ENCODE data around the gene CARS1.
A peak's percentile ranks its signal among the peaks of the same experiment; 100 is the strongest.

Gene CARS1

DNA sequence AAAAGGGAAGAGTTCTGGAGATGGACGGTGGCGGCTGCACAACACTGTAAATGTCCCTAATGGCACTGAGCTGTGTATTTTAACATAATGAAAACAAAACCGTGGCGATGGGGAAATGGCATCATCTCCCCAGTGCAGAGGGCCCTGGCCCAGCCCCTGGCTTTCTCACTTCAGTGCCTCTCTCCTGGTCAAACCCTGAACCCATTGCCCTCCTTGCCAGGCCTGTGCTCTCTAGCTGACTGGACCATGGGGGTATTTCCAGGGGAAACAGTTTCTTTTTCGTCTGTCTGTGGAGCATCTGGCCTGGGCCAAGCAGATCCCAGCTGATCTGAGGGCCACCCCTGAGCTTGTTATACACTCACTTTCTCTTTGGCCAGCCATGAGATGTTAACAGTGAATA lies 47.7 kb downstream of the CARS1 start:
- H2AFZ ChIP-seq (ENCODE audit: low read depth), result no peak overlapping the region
- no peaks in the 10 kb centered on the region for H3K79me2 ChIP-seq (ENCODE audit: insufficient read depth, low read depth)
- H3K27me3 ChIP-seq (ENCODE audit: insufficient read depth, low read depth), result no peaks in the 10 kb centered on the region
- H3K9ac ChIP-seq, result no peak overlapping the region
- no peak overlapping the region for H3K4me3 ChIP-seq (IDR thresholded peaks at IDR 0.05; ENCODE audit: insufficient read depth, low read depth, low read length)
- no peaks in the 10 kb centered on the region for H3K36me3 ChIP-seq (ENCODE audit: insufficient read depth)
- TF ChIP-seq CTCF (conservative IDR thresholded peaks at IDR 0.05; ENCODE audit: low read depth, low read length), result no peak
- no peaks in the 10 kb centered on the region for H4K20me1 ChIP-seq (ENCODE audit: insufficient read depth)
- peak overlapping the region; percentile 57 for H3K27ac ChIP-seq
- H3K4me1 ChIP-seq (ENCODE audit: low read depth, poor library complexity, severe bottlenecking), result peaks cover 58% of the 10 kb centered on the region
- peak overlapping the region; percentile 79; the same call in 1 of the 2 replicates for H3K4me2 ChIP-seq

DNA sequence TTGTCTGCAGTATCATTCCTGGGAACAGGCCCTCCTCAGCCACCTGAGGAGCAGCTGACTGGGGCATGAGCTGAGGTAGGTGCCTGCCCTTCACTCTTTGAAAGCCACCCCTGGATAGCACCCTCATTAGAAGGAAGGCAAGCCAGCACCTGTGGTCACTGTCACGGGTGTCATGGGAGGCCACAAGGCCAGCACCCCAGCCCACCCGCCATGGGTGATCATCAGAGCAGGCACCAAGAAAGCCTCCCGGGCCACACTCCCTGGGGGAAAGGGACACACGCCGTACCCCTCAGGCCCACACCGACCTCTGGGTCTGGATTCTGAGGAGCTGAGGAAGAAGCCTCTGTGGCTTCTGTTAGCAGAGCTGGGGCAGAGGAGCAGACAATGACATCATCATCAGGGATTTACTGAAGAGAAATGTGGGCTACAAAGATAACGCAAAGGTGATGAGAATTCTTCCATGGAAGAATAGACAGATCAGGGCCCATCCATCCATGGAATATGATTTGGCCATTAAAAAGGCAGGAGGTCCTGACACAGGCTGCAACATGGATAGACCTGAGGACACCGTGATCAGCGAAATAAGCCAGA lies 48.4 kb downstream of the CARS1 start:
- Histone ChIP-seq H3K9ac (no peak overlapping the region), H3K36me3 (ENCODE audit: insufficient read depth) (no peaks in the 10 kb centered on the region), H3K4me1 (ENCODE audit: low read depth, poor library complexity, severe bottlenecking) (peaks cover 52% of the 10 kb centered on the region), H3K4me2 (peak overlapping the region; percentile 79; the same call in 1 of the 2 replicates), H4K20me1 (ENCODE audit: insufficient read depth) (no peaks in the 10 kb centered on the region), H3K4me3 (IDR thresholded peaks at IDR 0.05; ENCODE audit: insufficient read depth, low read depth, low read length) (no peak overlapping the region), H2AFZ (ENCODE audit: low read depth) (no peak overlapping the region), H3K27ac (peak overlapping the region; percentile 57; the same call in 1 of the 2 replicates), H3K27me3 (ENCODE audit: insufficient read depth, low read depth) (no peaks in the 10 kb centered on the region), H3K79me2 (ENCODE audit: insufficient read depth, low read depth) (no peaks in the 10 kb centered on the region)
- TF ChIP-seq CTCF (conservative IDR thresholded peaks at IDR 0.05; ENCODE audit: low read depth, low read length), result no peak

- H3K27me3 ChIP-seq (ENCODE audit: insufficient read depth, low read depth), result no peaks in the 10 kb centered on the region
- no peaks in the 10 kb centered on the region for H3K79me2 ChIP-seq (ENCODE audit: insufficient read depth, low read depth)
- H3K27ac ChIP-seq, result no peak overlapping the region
- TF ChIP-seq CTCF (conservative IDR thresholded peaks at IDR 0.05; ENCODE audit: low read depth, low read length), result no peak
- H3K9ac ChIP-seq, result no peak overlapping the region
- H2AFZ ChIP-seq (ENCODE audit: low read depth), result no peak overlapping the region
- no peaks in the 10 kb centered on the region for H4K20me1 ChIP-seq (ENCODE audit: insufficient read depth)
- peaks cover 41% of the 10 kb centered on the region for H3K4me1 ChIP-seq (ENCODE audit: low read depth, poor library complexity, severe bottlenecking)
- no peak overlapping the region for H3K4me2 ChIP-seq
- H3K4me3 ChIP-seq (IDR thresholded peaks at IDR 0.05; ENCODE audit: insufficient read depth, low read depth, low read length), result no peak overlapping the region
- H3K36me3 ChIP-seq (ENCODE audit: insufficient read depth), result no peaks in the 10 kb centered on the region
Measured at GRCh38 chr11:3007404-3008010, 49.7 kb downstream of the CARS1 start.

DNA sequence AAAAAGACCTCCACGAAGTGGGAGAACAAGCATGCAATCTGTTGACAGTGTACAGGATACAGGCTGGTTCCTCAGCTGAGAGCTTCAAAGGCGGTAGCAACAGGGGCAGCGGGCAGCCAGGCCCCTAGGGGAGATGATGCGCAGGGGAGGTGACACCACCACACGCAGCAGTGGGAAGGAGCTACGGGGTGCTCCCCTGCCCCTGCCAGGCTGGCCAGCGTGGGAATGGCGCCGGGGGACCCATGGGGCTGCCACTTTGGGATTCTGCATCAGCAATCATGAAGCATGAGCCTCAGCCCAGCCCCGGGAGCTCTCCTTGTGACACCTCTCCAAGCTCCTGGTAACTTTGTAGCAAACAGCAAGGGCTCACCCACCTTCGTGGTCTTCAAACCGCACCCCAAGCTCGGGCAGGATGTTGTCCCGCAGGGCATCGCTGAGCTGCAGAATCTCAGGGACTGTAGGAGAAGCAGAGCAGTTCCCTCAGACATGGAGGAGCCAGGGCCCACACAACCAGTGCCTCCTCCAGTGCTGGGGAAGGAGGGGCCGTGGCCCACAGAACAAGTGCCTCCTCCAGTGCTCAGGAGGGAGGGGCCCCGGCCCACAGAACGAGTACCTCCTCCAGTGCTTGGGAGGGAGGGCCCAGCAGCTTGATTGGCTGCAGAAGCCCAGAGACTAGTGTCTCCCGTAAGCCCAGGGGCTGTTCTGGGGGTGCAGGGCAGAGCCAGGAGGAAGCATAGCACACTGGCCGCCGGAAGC lies 50.5 kb downstream of the CARS1 start:
- no peak overlapping the region for H3K4me3 ChIP-seq (IDR thresholded peaks at IDR 0.05; ENCODE audit: insufficient read depth, low read depth, low read length)
- H3K9ac ChIP-seq, result no peak overlapping the region
- no peak for TF ChIP-seq CTCF (conservative IDR thresholded peaks at IDR 0.05; ENCODE audit: low read depth, low read length)
- H3K27me3 ChIP-seq (ENCODE audit: insufficient read depth, low read depth), result no peaks in the 10 kb centered on the region
- no peak overlapping the region for H3K4me2 ChIP-seq
- H3K36me3 ChIP-seq (ENCODE audit: insufficient read depth), result no peaks in the 10 kb centered on the region
- peaks cover 34% of the 10 kb centered on the region for H3K4me1 ChIP-seq (ENCODE audit: low read depth, poor library complexity, severe bottlenecking)
- no peak overlapping the region for H2AFZ ChIP-seq (ENCODE audit: low read depth)
- H3K79me2 ChIP-seq (ENCODE audit: insufficient read depth, low read depth), result no peaks in the 10 kb centered on the region
- no peak overlapping the region for H3K27ac ChIP-seq
- H4K20me1 ChIP-seq (ENCODE audit: insufficient read depth), result no peaks in the 10 kb centered on the region
